Measurements from ENCODE around the gene CD37.
A peak's percentile ranks its signal among the peaks of the same experiment; 100 is the strongest.

Gene CD37

DNA sequence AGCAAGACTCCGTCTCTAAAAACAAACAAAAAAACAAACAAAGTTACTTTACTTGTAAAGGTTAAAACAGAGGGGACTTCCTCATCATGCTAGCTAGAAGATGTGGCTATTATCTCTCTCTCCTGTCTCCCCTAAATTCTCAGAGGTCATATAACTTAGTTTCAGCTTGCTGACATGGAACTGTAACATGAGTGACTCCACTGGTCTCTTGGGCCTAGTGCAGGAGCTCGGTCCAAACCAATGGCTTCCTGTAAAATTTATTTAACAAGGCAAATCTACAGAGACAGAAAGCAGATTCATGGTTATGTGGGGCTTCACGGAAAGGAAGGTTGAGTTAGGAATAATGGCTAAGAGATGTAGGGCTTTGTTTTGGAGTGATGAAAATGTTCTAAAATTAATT is 43.3 kb downstream of the CD37 start:
- no peak for DNase-seq (ENCODE audit: low read depth, low spot score)

GRCh38 chr19:49380391-49380790 is 45.2 kb downstream of the CD37 start:
- DNase-seq (ENCODE audit: low read depth, low spot score): no peak

GRCh38 chr19:49382639-49383038 is 47.4 kb downstream of the CD37 start:
- DNase-seq (ENCODE audit: low read depth, low spot score): no peak

DNA sequence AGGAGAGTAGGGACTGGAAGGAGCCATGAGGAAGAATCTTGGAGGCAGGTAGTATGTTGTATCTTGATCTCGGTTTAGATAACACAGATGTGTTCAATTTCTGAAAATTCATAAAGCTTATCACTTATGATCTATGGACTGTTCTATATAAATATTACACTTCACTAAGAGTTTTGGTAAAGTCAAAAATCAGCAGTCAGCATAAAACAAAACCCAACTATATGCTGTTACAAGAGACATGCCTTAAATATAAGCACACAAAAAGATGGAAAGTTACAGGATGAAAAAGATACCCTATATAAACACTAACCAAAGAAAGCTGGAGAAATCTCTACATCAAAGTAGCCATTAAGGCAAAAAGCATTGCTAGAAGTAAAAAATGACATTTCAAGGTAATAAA is 48.4 kb downstream of the CD37 start:
- no peak for DNase-seq (ENCODE audit: low read depth, low spot score)

DNA sequence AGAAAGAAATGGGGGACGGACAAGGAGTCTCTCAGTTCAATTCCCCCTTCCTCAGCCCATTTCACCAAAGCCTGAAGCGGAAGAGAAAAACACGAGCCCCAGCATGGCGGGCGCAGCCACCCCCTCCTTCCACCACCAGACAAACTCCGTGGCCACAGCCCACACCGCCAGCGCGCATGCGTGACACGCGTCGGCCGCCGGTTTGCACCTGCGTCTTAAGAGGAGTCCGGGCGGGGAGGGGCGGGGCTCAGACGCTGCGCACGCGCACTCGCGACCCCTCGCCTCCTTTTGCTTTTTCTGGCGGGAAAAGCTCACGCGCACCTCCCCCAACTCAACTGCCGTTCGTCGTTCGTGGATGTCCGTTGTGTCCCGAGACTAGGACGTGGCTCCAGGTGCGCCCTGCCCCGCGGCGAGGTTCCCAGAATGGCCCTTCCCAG is 52.7 kb downstream of the CD37 start, which contains the start of gene KASH5:
Gene KASH5 (plus strand): TSS at position 314 of the 437 bp plus-strand sequence. CDS start 2,635 bp downstream, outside the sequence.
- peak; percentile 55 for DNase-seq (ENCODE audit: low read depth, low spot score)

- no peak for DNase-seq (ENCODE audit: low read depth, low spot score)
Observed at GRCh38 chr19:49389406-49389805, 54.2 kb downstream of the CD37 start.
